Measurements from ENCODE around the gene ATG7.

Gene ATG7

GRCh38 chr3:11379824-11380701 is 107.9 kb downstream of the ATG7 start:
- no peak for DNase-seq (ENCODE audit: low read depth in 1 of 2, low spot score in 1 of 2)
- Histone ChIP-seq H3K4me3 (replicated peaks; ENCODE audit: insufficient read depth, low read length) (no peak overlapping the region), H3K27me3 (ENCODE audit: insufficient read depth, poor library complexity, severe bottlenecking) (no peaks in the 10 kb centered on the region), H3K27ac (replicated peaks) (no peak overlapping the region)
- TF ChIP-seq SPI1 (IDR thresholded peaks at IDR 0.05; ENCODE audit: borderline replicate concordance, low read depth) (no peak), REST (IDR thresholded peaks at IDR 0.05; ENCODE audit: insufficient replicate concordance, low read depth) (no peak), POLR2AphosphoS5 (IDR thresholded peaks at IDR 0.05; ENCODE audit: low read depth) (no peak), GABPA (IDR thresholded peaks at IDR 0.05; ENCODE audit: low read depth) (no peak), CTCF (IDR thresholded peaks at IDR 0.05; ENCODE audit: insufficient read depth, low read length) (no peak)

GRCh38 chr3:11381141-11381540 is 108.9 kb downstream of the ATG7 start:
- Histone ChIP-seq H3K27me3 (ENCODE audit: insufficient read depth, poor library complexity, severe bottlenecking) (no peaks in the 10 kb centered on the region), H3K27ac (replicated peaks) (no peak overlapping the region), H3K4me3 (replicated peaks; ENCODE audit: insufficient read depth, low read length) (no peak overlapping the region)
- no peak for TF ChIP-seq REST (IDR thresholded peaks at IDR 0.05; ENCODE audit: insufficient replicate concordance, low read depth)
- TF ChIP-seq SPI1 (IDR thresholded peaks at IDR 0.05; ENCODE audit: borderline replicate concordance, low read depth), result no peak
- TF ChIP-seq POLR2AphosphoS5 (IDR thresholded peaks at IDR 0.05; ENCODE audit: low read depth), result no peak
- no peak for TF ChIP-seq CTCF (IDR thresholded peaks at IDR 0.05; ENCODE audit: insufficient read depth, low read length)
- TF ChIP-seq GABPA (IDR thresholded peaks at IDR 0.05; ENCODE audit: low read depth), result no peak
- DNase-seq (ENCODE audit: low read depth in 1 of 2, low spot score in 1 of 2), result no peak

GRCh38 chr3:11381563-11381962 is 109.4 kb downstream of the ATG7 start:
- DNase-seq (ENCODE audit: low read depth in 1 of 2, low spot score in 1 of 2), result no peak
- no peak for TF ChIP-seq GABPA (IDR thresholded peaks at IDR 0.05; ENCODE audit: low read depth)
- no peak for TF ChIP-seq CTCF (IDR thresholded peaks at IDR 0.05; ENCODE audit: insufficient read depth, low read length)
- TF ChIP-seq SPI1 (IDR thresholded peaks at IDR 0.05; ENCODE audit: borderline replicate concordance, low read depth), result no peak
- no peak for TF ChIP-seq REST (IDR thresholded peaks at IDR 0.05; ENCODE audit: insufficient replicate concordance, low read depth)
- no peak for TF ChIP-seq POLR2AphosphoS5 (IDR thresholded peaks at IDR 0.05; ENCODE audit: low read depth)
- Histone ChIP-seq H3K27ac (replicated peaks) (no peak overlapping the region), H3K27me3 (ENCODE audit: insufficient read depth, poor library complexity, severe bottlenecking) (no peaks in the 10 kb centered on the region), H3K4me3 (replicated peaks; ENCODE audit: insufficient read depth, low read length) (no peak overlapping the region)

Measured in HL-60 (cell line).